HG02884 (cell line): ENCODE data around the gene RAD18.

Experiments used
- ATAC-seq: cut with Tn5 transposase; IDR thresholded peaks from one replicate; pipeline ENCODE4 v1.9.1; 2021; ENCODE audit warnings: mild to moderate bottlenecking, moderate library complexity; ENCODE audit not compliant: unreplicated experiment

Gene RAD18

DNA sequence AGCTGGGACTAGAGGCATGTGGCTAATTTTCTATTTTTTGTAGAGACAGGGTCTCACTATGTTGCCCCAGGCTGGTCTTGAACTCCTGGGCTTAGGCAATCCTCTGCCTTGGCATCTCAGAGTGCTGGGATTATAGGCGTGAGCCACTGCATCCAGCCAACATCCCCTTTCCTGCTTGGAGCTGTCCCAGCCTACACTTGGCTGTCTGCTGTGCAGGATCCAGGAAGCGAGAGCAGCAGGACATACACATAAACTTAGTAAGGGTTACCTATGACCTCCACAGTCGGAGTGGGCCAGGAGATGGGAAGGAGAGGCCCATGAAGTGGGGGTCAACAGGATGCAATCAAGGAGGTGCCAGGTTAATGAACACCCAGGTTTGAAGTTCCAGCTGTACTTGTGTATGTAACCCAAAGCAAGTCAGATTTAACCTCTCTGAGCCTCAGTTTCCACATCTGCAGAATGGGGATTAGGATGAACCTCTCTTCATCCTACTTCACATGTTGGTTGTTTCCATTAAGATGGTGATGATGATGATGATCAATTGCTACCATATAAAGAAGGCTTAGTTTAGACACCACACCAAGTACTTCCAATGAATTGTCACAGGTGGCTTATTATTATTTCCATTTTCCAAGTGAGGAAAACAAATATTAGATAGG lies 124.4 kb downstream of the RAD18 start:
- no peak for ATAC-seq

DNA sequence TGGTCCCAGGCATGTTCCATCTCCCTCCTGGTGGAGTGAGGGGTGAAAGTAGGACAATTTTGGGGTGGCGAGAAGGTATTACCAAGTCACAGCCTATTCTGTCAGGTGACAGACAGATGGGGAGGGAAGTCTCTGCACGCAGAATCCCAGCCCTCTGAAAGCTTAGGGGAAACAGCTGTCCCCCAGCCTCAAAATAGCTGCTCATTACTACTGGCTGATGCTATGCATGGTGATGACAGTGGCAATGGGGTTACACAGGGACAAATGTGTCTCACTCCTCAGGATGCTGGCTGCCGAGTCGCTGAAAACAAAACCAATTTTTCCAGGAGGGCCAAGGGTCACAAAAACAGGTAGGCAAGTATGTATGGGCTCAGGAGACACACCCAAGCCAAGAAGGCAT lies 125.0 kb downstream of the RAD18 start:
- no peak for ATAC-seq

DNA sequence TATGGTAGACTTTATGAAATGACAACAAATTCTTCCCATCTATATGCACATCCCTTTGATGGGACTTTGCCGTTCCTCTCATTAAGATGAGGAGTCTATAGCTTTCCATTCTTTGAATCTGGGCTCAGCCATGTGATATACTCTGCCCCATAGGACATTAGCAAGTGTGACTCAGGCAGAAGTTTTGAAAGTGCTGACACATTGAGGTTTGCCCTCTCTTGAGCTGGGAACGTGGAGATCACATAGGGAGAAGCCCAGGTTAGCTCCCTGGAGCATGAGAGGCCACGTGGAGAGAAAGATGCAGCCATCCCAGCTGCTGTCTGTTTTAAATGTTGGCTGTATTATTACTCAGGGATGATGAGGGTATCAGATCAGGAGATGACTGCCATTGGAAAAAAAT lies 126.1 kb downstream of the RAD18 start:
- no peak for ATAC-seq

DNA sequence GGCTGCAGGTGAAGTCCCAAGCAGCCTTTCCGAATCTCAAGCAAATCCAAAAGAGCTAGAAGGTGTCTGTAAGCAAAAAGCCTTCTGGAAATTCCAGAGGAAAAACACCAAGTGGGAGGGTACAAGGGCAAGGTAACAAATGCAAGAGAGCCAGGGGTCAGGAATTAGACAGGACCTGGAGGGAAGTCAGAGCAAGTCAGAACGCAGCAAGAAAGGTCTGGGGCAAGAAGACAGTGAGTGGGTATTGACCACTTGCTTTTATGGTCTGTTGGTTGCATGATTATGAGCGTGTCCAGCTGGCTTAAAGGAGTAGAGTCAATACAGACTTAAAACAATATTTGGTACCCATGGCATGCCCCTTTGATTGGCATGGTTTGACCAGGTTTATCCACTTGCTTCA lies 127.2 kb downstream of the RAD18 start:
- ATAC-seq: no peak

DNA sequence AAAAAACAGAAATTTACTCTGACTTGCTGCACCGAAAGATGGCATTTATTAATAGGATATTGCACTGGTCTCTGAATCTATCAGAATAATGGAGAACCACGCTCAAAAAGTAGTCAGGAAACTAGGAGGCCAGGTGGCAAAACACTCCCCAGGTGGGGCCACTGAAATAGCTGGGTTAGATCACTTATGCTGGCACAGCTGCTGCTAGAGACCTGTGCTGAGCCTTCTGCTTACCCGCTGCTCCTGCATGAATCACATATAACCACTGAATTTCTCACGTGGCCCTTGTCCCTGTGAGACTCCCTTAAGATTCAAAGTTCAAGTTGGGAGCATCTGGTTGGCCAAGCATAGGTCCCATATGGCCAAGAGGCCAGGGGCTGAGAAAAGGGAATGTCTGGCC lies 127.9 kb downstream of the RAD18 start:
- ATAC-seq: no peak

DNA sequence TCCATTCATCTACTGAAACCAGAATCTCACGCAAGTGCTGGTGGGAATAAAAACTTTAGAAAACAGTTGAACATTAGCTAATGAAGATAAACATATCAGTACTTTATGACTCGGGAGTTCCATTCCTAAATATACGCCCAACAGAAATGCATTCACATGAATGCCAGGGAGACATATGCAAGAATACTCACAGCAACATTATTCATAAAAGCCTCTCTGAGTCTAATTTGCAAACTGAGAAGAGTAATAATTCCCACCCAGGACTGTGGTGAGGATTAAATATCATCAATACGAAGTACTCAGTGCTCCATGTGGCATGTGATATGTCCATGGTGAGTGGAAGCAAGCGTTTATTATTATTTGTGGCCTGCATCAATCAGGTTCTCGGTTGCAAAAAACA lies 128.3 kb downstream of the RAD18 start:
- no peak for ATAC-seq

DNA sequence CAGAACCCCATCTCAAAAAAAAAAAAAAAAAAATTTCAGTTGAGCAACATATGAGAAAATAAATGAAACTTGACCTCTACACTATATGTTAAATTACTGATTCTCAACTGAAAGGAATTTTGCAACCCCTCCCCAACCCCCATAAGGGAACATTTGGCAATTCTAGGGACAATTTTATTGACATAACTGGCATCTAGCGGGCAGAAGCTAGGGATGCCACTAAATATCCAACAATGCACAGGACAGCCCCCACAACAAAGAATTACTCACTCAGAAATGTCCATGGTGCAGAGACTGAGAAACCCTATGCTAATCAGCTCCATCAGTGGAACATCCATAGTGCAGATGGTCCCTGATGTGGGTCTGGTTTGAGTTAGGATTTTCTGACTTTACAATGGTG lies 135.6 kb downstream of the RAD18 start:
- no peak for ATAC-seq
